HFF-Myc (cell line): ENCODE data around the gene MAP3K15.

Experiments
- DNase-seq: peaks from one replicate; pipeline ENCODE4 v3.0.0-alpha.2; 2011; ENCODE audit warnings: low read depth; ENCODE audit errors: extremely low read depth
- H3K4me3 ChIP-seq: replicated peaks from 2 replicates; pipeline ENCODE4 v1.5.1; 2011; ENCODE audit warnings: low read depth, mild to moderate bottlenecking, control low read depth, low read length
- CTCF ChIP-seq: IDR thresholded peaks from 2 replicates; pipeline ENCODE4 v1.5.1; 2012; ENCODE audit warnings: mild to moderate bottlenecking, low read depth, low read length, control low read depth; ENCODE audit errors: missing control alignments

MAP3K15 gene

GRCh38 chrX:19548279-19548678 lies 33.0 kb upstream of the MAP3K15 start:
- no peak for TF ChIP-seq CTCF
- no peak for DNase-seq
- H3K4me3 ChIP-seq, result no peak overlapping the region

- H3K4me3 ChIP-seq, result no peak overlapping the region
- DNase-seq, result no peak
- no peak for TF ChIP-seq CTCF
Observed at GRCh38 chrX:19545651-19546050, 30.3 kb upstream of the MAP3K15 start.

- H3K4me3 ChIP-seq, result no peak overlapping the region
- DNase-seq, result peak; percentile 43
Observed at GRCh38 chrX:19544693-19545305, 29.5 kb upstream of the MAP3K15 start.

GRCh38 chrX:19543951-19544381 lies 28.7 kb upstream of the MAP3K15 start:
- no peak for TF ChIP-seq CTCF
- H3K4me3 ChIP-seq, result no peak overlapping the region
- no peak for DNase-seq

More at GRCh38 chrX:19544693-19545305, 29.5 kb upstream of the MAP3K15 start:
- peak; percentile 62 for TF ChIP-seq CTCF

GRCh38 chrX:19543020-19543715 lies 27.9 kb upstream of the MAP3K15 start:
- TF ChIP-seq CTCF, result no peak
- no peak for DNase-seq

GRCh38 chrX:19541931-19542330 lies 26.6 kb upstream of the MAP3K15 start:
- no peak overlapping the region for H3K4me3 ChIP-seq
- no peak for DNase-seq
- TF ChIP-seq CTCF, result no peak

More at GRCh38 chrX:19543020-19543715, 27.9 kb upstream of the MAP3K15 start:
- H3K4me3 ChIP-seq, result no peak overlapping the region
